GM18868 (cell line): Measurements from ENCODE around the gene CCSER1.
A peak's percentile ranks its signal among the peaks of the same experiment; 100 is the strongest.
"Not testable (repeated sequence)": the region's sequence is repeated elsewhere in the genome, so short reads cannot be mapped to it uniquely, and the experiment has no call there.

ENCODE experiments used
- ATAC-seq: cut with Tn5 transposase; IDR thresholded peaks from one replicate; pipeline ENCODE4 v1.9.1; 2021; ENCODE audit warnings: mild to moderate bottlenecking, moderate library complexity; ENCODE audit not compliant: unreplicated experiment

Gene CCSER1

GRCh38 chr4:90889171-90889570 is 762.0 kb downstream of the CCSER1 start:
- ATAC-seq = no peak

DNA sequence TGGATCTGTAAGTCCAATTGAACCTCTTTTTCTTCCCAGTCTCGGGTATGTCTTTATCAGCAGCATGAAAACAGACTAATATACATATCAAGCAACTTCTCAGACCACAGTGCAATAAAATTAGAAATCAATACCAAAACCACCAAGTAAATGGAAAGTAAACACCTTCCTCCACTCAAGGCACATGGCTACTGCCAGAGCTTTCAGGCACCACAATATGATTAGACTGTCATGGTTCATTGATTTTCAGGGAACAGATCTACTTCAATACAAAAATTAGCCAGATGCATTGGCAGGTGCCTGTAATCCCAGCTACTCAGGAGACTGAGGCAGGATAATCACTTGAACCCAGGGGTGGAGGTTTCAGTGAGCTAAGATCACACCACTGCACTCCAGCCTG is 776.2 kb downstream of the CCSER1 start:
- ATAC-seq = not testable (repeated sequence)

DNA sequence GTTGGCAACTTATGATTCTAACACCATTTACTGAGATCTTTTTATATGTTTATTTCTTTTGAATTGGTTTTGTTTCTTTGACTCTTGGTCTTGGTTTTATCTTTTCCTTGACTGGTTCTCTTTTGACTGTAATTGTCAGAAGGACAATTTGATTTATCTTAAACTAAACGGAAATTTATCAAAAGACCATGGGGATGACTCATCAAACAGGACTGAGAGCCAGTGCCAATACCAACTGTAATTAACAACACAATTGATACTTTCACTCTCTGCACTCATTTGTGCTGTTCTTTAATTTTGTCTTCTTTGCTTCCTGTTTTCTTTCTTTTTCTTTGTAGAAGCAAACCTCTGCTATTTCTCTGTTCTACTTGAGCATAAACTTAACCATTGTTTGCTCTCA is 776.8 kb downstream of the CCSER1 start:
- ATAC-seq = no peak

DNA sequence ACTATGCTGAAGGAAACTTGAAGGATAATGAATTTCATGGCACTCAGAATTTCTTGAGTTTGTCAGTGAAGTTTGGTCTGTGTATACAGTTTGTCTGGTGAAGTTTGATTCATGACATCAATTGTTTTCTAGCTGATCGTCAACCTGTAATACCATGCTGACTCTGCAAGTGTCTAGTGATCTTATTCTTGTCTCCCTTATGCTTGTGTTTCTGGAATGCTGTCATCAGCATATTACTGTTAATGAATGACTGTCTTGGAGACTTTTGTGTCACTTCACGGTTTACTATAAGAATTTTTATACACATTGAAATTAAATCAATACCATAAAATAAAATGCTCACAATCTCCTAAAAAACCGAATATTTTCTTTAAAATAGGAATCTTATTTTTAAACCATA is 779.0 kb downstream of the CCSER1 start:
- ATAC-seq = no peak

DNA sequence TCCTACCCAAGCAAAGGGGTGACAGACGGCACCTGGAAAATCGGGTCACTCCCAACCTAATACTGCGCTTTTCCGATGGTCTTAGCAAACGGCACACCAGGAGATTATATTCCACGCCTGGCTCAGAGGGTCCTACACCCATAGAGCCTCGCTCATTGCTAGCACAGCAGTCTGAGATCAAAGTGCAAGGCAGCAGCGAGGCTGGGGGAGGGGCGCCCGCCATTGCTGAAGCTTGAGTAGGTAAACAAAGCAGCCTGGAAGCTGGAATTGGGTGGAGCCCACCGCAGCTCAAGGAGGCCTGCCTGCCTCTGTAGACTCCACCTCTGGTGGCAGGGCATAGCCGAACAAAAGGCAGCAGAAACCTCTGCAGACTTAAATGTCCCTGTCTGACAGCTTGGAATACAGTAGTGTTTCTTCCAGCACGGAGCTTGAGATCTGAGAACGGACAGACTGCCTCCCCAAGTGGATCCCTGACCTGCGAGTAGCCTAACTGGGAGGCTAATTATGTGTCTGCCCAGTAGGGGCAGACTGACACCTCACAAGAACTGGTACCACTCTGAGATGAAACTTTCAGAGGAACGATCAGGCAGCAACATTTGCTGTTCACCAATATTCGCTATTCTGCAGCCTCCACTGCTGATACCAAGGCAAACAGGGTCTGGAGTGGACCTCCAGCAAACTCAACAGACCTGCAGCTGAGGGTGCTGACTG is 784.7 kb downstream of the CCSER1 start:
- not testable (repeated sequence) for ATAC-seq

- ATAC-seq = no peak
Measured at GRCh38 chr4:90922174-90922573, 795.0 kb downstream of the CCSER1 start.

DNA sequence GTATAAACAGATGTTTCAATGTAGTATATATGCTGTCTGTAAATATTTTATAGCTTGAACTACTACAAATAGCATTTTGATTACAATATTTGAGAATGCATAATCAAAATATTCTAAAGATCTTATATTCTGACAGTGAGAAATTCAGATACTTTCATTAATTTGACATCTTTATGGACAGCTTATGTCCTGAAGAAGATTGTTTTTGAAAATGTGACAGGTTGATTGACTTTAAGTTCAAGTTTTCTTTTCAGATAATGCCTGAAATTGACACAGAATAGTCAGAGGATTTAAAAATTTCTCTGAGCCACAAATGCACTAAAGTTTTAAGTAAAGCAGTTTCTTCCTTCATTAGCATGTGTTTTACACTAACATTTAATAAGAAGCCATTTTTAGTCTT is 799.8 kb downstream of the CCSER1 start:
- ATAC-seq = no peak

- ATAC-seq = no peak
Measured at GRCh38 chr4:90943311-90943710, 816.1 kb downstream of the CCSER1 start.

GRCh38 chr4:90946945-90947344 is 819.8 kb downstream of the CCSER1 start:
- no peak for ATAC-seq

DNA sequence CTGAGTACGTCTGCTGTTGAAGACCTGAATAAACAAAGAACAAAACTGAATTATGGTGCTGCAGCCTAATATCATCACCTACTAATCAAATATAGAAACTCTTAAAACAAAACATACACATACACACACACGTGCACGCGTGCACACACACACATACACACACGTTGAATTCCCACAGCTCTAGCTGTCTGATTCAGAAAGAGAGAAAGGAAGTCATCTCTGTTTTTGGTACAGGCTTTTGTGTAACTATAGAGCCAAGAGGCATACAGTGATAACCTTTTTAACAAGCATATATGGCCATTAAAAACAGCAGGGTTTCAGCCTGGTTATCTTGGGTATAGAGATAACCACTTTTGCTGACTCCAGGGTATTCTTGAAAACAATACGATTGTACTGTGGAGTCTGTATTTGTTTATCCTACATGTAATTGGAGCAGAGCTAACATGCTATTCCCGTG is 823.2 kb downstream of the CCSER1 start:
- no peak for ATAC-seq

- ATAC-seq = no peak
Measured at GRCh38 chr4:90951037-90951436, 823.8 kb downstream of the CCSER1 start.

DNA sequence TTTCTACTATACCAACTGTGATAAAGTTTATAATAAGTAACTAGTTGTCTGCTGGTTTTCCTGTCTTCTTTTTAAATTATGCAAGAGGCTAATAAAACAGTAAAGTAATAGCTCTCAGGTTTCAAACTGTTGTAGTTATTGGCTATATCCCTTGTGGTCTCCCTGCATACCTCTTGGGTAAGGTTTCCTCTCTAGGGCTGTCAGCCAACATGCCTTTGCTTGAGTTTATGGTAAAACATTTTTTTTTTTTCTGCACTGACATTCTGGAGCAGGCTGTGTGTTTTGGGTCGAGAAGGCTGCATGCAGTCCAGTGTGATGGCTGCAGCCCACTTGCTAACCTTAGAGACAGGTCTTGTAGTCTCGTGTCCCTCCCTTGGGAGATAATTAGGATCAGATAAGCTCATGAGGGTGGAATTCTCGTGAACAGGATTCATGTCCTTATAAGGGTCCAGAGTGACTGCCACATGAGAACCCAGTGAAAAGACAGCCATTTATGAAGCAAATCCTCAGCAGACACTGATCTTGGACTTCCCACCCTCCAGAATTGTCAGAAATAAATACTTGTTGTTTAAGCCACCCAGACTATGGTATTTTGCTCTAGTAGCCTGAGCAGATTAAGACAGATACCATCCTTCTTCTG is 831.2 kb downstream of the CCSER1 start:
- no peak for ATAC-seq

GRCh38 chr4:90960433-90960832 is 833.2 kb downstream of the CCSER1 start:
- peak; percentile 58 for ATAC-seq

DNA sequence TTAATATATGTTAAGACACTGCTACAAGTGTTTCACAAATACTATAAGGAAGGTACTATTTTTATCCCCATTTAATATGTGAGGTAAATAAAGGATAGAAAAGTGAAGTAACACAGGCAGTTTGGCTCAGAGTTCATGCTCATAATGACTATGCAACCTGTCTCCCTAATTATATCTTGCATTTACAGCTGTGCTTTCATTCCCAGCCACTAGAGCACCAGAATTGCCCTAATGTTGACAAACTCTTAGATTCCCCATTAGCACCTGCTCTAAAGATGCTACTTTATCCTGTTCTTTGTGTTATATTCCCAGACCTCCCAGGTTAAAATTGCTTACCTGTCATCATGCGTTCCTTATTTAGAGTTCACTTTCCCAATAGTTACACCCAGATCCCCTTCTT is 833.6 kb downstream of the CCSER1 start:
- peak; percentile 67 for ATAC-seq

GRCh38 chr4:90970021-90970420 is 842.8 kb downstream of the CCSER1 start:
- ATAC-seq = no peak

GRCh38 chr4:90977726-90978125 is 850.5 kb downstream of the CCSER1 start:
- no peak for ATAC-seq

DNA sequence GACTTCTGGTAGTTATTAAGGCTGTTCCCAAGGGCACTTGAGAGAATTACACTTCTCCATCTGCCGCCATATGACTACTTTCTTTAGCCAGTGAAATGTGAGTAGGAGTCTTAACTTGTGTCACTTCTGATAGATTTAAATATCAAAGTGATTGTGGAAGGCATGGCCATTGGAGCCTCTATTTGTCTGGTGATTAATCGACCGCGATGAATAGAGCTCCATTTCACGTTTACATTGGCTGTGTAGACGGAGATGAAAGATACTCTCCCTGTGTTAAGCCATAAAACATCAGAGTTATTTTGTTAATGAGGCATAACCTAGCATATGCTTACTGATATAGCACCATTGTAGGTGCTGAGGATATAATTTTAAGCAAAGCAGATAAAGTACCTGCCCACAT is 852.4 kb downstream of the CCSER1 start:
- no peak for ATAC-seq

DNA sequence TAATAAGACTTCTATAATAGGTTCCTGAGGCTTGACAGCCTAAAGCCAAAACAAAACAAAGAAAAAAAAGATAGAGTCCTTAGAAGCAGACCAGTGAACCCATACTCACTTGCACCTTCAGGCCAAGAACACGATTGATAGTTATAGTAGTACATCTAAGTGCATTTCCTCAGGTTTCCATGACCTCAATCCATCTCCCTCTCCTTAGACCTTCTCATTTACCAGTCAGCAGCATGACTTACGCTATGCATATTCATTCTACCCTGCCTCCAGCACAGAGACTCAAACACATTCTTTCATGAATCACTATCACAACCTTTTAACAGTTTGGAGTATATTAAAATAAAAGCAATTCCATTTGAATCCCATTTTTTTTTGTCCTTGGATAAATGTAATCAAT is 855.6 kb downstream of the CCSER1 start:
- ATAC-seq = no peak

- no peak for ATAC-seq
Measured at GRCh38 chr4:90990284-90990683, 863.1 kb downstream of the CCSER1 start.

DNA sequence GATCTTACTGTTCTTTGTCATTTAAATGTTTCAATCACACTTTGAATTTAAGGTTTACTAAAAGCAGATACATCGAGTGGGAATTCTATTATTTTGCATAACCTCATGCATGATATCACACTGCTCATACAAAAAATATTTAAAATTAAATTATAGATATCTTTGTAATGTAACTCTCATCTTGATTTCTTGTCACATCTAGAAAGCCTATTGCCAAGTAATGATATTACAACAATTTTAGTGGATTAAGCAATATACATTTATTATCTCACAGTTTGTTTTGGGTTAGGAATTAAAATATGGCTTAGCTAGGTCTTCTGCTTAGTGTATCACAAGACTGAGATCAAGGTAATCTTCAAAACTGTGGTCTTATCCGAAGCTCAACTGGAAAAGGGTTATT is 865.0 kb downstream of the CCSER1 start:
- no peak for ATAC-seq

- ATAC-seq = no peak
Measured at GRCh38 chr4:90994851-90995574, 867.8 kb downstream of the CCSER1 start.

DNA sequence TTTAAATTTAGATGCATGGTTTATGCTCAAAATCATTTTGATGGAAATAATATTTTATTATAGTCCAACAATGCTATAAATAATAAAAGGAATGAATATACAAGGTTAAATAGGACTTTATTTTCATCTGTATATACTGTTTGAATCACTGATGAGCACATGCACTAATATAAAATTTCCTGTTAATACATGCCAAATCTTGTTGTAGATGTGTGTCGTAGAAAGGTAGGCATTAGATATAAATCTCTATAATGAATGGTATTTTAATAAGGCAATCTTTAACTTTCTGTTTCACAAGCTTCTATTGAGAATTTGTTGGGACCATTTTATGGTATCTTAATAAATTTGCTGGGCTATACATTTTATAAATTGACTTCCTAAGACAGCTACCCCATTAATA is 868.8 kb downstream of the CCSER1 start:
- no peak for ATAC-seq
